Right hindlimb (tissue), 1 donor: ENCODE data around the gene HOXD8.

Experiments used
- DNase-seq: peaks from one replicate; pipeline ENCODE4 v3.0.0-alpha.2; 2018

HOXD8 gene

DNA sequence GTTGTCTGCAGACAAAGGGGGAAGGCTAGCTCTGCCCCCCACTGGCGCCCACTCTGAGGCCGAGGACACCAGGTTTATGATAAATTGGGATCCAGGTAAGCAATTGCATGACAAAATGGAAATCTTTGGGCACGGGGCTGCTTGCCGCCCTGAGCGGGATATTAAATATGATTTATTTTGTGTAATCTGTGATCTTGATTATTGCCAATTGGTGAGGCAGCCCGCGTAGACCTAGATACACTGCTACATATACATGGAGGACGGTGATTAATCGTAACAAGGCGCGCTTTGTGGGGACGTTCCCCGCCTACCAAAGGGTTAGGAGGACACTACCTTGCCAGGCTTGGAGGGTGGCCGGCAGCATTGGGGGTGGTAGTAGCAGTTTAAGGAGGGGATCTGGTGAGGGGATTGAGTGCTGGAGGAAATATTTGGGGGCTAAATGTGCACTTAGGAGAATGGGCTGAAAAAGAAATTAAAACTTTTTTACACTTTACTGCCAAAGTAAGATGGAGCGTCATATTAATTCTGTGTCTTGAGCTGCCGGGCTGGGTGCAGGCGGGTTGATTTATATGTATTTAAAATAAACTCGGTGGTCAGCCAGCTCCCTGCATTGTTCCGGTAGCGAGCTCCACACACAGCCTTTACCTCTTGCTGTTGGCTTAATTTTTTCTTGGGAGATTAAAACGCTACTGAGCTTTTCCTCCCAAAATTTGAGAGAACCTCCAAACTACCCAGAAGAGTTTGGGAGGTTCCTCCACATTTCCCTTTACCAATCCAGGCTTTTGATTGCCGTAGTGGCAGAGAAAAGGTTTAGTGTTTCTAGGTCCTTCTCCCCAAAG is 31.7 kb downstream of the HOXD8 start:
- DNase-seq: no peak

DNA sequence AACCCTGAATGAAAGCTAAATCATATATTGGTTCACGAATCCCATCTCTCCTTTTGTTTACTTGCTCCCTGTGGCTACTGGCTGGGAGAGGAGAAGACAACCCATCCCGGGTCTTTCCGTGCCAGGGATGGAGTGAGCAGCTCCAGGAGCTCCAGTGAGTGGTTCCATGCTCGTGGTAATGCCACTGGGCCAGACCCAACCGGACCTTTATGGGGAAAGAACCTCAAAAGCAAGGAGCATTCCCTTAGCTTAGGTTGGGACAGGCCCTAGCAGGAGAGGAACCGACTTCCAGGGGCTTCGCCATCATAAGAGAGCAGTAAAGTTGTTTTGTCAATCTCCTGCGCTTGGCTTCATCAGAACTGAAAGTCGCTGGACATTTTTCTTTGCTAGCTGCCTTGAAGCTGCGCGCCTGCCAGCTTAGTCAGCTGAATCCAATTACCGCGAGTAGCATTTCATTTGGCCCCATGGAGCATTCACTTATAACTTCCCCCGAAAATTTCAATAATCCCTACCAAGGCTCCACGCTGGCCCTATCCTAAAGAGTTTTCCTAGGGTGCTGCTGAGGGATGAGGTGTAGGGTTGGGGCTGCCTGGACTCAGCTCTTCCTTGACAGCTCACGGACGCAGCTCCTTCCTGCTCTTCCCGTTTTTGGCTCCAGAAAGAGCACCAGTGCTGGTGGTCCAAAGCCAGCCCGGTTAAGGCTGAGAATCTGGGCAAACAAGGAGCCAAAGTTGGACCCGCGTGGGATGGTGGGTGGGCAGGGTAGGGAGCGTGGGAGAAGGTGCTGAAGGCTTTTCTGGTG is 32.5 kb downstream of the HOXD8 start:
- DNase-seq: peak; percentile 79

DNA sequence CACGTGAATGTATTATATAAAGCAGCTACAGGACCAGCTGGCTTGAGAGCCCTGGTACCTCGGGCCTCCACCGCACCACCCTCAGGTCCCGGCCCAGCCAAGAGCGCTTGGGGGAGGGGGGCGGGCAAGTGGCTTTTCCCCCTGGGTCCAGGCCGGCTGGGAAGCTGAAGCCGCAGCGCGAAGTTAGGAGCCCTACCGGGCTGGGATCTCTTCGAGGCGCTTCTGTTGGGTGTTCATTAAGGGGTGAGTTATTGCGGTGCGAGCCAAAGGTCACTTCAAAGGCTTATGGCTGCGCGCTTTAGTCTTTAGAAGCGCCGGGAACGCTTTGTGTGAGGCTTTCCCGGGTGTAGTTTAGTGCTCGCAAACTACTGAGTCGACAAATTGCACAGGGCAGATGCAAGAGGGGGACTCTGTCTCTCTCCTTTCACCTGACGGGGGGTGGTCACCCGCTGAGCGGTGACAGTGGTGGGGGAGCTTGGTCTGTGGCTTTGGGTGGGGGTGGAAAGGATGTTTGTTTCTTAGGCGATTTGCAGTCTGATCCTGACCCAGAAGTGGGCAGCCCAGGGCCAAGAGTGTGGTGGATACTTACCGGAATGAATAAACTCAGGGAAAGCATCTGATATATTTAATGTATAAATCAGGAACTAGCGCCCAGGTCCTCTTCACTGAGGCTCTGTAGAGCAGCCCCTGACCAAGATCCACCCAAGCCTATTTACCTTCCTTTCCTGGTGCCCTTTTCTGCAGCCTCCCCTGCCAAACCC is 33.6 kb downstream of the HOXD8 start:
- no peak for DNase-seq

DNA sequence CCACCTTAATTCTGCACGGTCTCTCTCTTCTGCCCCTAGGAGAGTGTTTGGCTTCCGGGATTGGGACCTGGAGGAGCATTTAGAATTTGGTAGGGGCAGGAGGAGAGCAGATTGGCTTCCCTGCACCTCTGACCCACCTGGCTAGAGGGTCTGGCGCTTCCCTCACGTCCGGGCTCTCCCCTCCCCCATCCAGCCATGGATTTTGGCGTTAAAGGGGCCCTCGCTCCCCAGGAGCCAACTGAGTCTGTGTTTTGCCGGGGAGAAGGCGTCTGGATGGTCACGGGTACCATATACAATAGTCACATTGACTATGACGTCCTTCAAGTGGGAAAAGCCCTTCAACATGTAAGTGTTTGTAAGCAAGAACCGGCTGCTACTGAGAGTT is 34.2 kb downstream of the HOXD8 start:
- no peak for DNase-seq

DNA sequence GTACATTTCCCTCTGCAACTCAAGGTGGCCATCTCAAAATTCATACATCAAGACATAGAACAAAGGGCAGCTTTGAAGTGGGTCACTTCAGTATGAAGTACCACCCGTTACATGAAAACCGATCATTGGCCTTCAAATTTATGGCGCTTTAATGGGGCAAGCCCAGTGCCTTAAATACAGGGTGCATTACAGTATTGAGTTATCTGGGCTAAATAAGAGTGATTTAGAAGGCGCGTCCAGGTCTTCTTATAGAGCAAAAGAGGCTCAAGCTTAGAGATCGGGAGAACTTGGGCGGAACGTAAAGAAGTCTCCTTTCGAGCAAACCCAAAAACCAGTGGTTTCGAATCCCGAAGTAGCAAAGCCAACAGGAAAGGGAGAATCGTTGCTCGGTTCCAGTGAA is 34.7 kb downstream of the HOXD8 start:
- DNase-seq: no peak

DNA sequence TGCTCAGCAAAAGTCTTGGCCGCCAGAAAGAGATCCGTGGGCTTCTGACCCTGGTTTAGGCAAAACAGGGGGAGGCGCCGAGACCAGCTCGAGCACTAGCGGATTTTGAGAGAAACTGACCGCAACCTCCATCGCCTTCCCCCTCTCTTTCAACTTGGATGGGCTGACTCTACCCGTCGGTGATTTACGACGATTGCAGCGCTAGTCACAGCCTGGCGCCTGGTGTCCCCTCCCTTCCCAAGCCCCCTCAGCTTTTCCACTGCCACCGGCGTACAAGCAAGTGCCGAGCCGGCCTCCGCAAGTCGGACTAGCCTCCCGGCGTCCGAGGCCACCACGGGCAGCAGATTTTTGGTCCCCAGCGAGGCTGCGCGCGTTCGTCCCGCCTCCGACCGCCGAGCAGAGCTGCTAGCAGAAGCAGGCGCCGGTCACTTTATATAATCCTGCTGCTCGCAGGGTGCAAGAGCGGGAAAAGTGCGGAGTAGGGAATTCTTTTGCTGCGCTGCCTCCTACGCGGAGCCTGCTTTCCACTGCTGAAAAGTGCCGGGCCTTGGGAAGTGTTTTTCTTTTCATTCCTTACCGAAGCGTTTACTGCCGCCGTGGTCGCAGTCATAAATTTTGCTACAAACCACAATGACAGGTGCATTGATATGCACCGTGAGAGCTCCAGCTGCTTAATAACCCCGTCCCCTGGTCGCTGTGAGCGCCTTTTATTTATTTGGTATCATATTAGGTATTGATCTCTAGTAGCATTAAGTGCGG is 35.3 kb downstream of the HOXD8 start:
- DNase-seq: no peak

DNA sequence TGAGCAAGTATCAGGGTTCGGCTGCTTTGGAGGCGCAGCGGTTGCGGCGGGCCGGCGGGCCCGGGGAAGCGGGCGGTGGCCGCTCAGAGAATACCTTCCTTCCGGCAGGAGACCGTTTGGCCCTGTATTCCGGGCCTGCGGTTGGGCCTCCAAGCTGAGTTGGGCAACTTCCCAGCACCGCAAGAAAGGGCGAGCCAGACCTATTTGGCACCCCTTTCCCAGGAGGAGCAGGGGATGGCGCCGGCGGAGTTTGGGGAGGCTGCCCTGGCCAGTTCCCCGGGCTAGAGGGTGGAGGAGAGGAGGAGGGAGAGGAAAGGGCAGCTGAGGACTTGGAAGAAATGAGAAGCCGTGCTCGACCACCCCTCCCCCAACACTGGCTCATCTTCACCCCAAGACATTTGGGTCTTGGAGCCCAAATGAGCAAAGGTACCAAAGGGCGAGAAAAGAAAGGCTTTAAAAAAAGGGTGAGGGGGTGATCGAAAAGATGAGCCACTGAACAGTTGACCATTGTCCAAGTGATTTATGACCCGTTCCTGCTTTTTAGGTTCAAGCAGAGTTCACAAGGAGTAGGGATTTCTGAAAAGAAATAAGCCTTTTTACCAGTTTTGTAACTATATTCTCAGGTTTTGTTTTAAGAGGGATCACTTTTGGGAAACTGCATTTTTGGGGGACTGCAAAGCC is 36.0 kb downstream of the HOXD8 start:
- DNase-seq: no peak

DNA sequence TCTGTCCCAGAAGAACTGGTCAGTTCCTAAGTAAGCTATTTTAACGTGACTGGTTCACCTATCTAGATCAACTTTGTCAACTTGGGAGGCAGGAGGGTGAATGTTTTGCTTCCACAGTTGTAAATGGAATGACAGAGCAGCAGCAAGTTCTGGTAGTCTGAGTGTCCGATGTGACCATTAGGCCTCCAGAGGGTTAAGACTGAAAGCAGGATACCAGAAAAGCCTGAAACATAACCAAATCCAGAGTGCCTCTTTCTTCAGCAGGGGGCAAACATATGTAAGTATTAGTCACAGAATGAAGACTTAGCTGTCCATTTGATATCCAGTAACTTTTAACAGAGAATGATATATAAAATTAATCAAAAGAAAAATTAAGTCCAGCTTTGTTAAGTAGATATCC is 36.8 kb downstream of the HOXD8 start:
- no peak for DNase-seq

DNA sequence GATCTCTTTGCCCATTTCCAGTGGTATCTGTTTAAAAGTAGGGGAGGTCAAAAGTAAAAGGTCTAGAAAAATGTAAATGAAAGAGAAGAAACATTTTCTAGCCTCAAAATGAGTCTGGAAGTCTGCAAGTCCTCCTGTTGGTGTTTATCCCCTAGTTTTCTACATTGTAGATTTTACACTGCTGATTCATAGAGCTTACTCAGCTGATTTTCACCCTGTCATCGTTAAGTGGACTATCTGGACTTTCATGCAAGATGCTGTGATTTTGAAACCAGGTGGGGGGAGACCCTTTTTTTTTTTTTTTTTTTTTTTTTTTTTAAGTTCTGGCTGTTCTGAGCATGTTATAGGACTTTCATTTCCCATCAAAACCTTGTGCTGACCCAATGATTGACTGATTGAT is 37.9 kb downstream of the HOXD8 start:
- no peak for DNase-seq

DNA sequence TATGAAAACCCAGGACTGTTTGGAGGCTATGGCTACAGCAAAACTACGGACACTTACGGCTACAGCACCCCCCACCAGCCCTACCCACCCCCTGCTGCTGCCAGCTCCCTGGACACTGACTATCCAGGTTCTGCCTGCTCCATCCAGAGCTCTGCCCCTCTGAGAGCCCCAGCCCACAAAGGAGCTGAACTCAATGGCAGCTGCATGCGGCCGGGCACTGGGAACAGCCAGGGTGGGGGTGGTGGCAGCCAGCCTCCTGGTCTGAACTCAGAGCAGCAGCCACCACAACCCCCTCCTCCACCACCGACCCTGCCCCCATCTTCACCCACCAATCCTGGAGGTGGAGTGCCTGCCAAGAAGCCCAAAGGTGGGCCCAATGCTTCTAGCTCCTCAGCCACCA is 39.7 kb downstream of the HOXD8 start:
- DNase-seq: no peak

DNA sequence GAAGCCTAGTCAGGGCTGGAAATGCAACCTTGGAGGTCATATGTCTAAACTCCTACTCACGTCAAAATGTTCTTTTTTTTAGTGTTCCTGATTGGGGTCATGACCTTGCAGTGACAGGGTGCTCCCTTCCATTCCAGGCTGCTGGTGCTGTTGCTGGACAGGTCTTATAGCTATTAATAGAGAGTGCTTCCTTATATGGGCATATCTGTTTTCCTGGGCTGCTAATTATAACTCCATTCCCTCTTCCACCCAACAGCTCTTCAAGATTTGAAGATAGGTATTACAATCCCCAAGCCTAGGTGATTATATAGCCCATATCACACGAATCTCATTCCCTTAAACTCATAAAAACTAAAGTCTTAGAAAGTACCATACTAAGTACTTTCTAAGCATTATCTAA is 40.2 kb downstream of the HOXD8 start:
- no peak for DNase-seq

DNA sequence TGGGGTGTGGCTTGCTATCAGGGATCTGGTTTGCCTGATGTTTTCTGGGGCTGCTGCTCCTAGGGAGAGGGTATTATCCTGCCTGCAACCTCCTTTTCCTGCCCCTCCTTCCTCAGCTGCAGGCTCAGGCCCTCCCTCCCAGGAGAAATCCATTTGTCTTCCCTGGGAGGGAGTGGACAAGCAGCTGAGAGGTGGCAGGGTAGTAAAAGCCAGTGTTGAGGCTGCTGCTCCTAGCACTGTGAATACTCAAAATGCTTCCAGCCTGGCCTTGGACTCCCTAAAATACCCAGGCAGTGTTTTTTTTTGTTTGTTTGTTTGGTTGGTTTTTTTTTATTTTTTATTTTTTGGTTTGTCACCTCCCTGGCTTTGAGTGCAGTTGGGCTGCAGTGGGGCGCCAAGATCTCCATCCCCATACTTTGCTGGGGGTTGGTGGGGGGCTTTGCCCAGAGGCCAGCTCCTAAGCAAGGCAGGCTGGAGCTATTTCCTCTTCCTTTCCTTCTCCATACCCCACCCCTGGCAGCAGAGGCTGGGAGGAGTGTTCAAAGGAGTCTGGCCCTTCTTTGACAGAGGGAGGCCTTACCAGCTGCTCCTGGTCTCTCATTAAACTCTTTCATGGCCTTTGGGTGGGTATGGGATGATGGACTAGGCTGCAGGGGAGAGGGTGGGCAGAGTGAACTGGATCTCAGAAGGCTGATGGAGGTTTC is 41.2 kb downstream of the HOXD8 start:
- DNase-seq: no peak

DNA sequence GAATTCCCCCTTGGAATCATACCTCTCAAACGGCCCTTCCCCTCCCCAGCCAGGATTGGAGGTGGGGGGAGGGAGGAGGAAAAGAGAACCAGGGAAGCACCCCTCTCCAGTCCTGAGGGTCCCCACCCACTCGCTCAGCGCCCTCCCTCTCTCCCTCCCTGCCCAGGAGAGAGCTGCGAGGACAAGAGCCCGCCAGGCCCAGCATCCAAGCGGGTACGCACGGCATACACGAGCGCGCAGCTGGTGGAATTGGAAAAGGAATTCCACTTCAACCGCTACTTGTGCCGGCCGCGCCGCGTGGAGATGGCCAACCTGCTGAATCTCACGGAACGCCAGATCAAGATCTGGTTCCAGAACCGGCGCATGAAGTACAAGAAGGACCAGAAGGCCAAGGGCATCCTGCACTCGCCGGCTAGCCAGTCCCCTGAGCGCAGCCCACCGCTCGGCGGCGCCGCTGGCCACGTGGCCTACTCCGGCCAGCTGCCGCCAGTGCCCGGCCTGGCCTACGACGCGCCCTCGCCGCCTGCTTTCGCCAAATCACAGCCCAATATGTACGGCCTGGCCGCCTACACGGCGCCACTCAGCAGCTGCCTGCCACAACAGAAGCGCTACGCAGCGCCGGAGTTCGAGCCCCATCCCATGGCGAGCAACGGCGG is 42.0 kb downstream of the HOXD8 start:
- no peak for DNase-seq

DNA sequence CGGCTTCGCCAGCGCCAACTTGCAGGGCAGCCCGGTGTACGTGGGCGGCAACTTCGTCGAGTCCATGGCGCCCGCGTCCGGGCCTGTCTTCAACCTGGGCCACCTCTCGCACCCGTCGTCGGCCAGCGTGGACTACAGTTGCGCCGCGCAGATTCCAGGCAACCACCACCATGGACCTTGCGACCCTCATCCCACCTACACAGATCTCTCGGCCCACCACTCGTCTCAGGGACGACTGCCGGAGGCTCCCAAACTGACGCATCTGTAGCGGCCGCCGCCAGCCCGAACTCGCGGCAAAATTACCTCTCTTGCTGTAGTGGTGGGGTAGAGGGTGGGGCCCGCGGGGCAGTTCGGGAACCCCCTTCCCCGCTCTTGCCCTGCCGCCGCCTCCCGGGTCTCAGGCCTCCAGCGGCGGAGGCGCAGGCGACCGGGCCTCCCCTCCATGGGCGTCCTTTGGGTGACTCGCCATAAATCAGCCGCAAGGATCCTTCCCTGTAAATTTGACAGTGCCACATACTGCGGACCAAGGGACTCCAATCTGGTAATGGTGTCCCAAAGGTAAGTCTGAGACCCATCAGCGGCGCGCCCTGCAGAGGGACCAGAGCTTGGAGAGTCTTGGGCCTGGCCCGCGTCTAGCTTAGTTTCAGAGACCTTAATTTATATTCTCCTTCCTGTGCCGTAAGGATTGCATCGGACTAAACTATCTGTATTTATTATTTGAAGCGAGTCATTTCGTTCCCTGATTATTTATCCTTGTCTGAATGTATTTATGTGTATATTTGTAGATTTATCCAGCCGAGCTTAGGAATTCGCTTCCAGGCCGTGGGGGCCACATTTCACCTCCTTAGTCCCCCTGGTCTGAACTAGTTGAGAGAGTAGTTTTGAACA is 42.7 kb downstream of the HOXD8 start:
- DNase-seq: no peak

DNA sequence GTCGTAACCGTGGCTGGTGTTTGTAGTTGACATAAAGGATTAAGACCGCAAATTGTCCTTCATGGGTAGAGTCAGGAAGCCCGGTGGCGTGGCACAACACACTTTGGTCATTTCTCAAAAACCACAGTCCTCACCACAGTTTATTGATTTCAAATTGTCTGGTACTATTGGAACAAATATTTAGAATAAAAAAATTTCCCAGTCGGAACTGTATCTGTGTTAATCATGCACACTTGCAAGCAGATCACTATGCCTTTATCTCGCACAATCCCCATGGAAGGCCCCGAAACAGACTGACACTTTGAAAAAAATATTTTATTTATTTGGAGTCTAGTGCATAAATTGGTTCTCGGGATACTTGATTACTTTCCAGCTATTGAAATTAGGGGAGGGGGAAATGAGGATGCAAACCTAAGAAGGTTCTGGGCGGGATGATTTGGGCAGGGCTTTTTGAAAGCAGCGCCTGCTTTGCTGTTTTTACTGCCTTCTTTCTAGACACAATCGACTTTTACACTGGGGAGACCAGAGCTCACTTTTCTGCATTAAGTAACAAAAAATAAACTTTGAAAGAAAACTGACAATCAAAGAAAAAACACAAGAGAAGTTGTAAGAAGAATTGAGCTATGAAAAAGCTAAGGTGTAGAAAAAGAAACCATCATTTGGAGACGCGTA is 43.5 kb downstream of the HOXD8 start:
- no peak for DNase-seq

DNA sequence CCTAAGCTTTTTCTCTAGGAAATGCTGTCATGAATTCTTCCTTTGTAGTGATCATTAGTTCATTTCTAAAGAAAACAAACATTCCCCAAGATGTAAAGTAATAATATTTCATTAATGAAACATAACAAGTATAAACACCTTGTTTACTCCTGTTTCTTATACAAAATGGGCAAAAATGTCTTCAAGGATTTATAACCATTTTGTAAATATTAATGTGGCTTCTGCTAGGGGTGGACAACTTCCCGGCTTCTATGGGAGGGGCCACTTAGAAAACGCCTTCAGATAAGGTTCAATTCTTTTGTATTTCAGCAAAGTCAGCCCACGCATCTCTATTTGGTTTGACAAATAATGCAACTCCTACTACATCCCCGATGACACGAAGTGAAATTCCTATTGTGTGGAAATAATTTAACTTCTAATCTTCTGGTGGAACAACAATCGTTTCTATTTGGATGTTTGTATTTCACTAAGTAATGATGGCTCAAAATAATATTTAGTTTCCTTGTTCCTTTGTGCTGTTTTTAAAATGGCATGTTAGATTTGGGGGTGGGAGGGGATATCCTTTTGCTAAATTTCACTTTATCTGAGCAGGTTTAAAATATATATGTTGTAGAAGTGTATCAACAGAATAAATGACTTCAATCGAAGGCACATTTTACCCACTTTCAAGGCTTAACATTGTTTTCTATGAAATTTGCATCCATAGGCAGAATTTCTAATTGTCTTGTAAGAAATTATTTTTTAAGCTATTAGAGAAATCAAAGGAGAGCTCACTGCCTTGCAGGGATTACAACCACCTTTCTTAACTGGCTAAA is 44.3 kb downstream of the HOXD8 start:
- DNase-seq: no peak

DNA sequence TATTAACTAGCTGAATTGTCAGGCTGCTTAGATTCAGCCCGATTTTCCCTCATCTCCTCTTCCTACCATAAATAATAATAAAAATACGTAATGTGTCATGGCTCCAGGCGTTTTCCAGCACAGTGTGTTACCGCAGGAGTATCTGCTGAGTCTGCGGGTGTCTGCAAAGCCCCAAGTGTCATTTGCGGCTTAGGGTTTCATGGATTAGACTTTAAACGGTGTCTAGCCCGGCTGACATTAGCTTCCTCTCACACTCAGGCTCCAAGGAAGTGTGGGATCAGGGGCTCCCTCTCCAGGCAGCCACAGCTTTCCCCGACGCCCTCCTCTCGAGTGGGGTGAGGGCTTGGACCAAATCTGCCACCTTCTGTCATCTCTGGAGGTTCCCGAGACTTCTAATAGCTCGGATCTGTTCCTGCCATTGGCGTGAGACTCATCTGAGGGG is 44.9 kb downstream of the HOXD8 start:
- DNase-seq: no peak
